8988T (cell line): ENCODE data around the gene KRTAP1-4.
"Not testable (repeated sequence)": the region's sequence is repeated elsewhere in the genome, so short reads cannot be mapped to it uniquely, and the experiment has no call there.

Source experiments
- DNase-seq: peaks from one replicate; pipeline ENCODE4 v3.0.0; 2011

KRTAP1-4 gene

DNA sequence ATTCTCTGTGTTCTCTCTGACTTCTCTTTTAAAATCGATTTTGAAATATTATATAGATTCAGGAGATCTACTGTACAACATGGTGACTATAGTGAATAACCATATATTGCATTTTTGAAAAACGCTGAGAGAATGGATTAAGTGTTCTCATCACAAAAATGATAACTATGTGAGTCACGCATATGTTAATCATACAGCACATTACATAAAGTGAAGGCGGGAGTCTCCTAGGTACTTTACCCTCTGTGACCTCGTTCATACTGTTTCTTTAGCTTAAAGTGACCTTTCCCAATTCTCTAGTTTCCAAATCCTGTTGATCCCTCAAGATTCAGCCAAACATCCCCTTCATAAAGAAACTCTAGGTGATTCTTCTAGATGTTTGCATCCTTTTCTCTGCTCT lies 27.2 kb downstream of the KRTAP1-4 start:
- no peak for DNase-seq

DNA sequence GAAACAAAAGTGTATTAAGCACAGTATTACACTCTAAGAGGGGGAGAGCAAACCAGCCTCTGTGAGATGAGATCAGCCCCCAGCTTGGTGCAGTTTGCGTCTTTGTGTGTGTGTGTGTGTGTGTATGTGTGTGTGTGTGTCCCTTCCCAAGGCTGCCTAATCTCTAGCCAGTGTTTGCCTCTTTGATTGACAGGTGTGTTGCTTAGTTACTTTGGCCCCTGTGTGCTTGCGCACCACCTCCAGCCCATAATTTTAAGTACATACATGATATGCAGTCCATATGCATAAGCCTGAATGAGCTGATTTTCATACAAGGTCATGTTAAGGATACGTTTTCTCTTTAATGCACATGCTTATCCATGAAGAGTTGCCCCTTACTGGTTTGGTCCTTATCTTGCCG lies 28.2 kb downstream of the KRTAP1-4 start:
- DNase-seq = no peak

DNA sequence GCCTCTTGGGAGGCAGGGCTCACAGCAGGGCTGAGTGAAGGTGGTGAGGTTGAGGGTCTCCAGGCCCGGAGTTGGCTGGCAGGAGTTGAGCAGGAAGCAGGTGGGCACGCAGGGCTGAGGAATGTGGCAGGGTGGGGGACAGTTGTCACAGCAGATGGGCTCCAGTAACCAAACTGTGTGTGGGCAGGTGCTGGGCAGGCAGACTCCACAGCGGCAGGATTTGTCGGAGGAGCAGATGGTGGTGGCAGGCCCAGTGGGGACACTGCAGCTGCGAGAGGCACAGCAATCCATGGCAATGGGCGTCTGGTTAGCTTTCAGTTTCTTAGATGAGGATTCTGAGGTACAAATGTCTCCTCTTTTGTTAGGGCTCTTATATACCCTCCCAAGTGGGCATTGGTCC lies 30.4 kb downstream of the KRTAP1-4 start, which contains the start of gene KRTAP3-2:
Gene KRTAP3-2 (minus strand): TSS at position 344 of the 400 bp plus-strand sequence. CDS start 53 bp downstream, at position 291.
- not testable (repeated sequence) for DNase-seq

DNA sequence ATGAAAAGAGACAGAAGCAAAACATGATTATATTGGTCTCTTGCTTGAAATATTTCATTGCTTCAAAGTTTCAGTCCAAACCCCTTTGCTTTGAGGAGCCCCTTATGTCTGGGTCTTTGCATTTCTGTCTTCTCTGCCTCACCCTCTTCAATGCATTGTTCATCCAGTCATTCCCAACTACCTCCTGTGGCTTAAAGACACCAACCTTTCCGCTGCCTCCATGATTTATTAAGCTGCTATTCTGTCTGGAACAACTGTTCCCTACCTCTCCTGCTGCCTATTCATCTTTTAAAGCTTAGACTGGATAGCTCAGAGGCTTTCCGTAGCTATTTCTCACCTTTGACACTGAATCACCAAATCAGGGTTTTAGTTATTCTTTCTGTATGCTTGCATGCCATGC lies 32.6 kb downstream of the KRTAP1-4 start:
- no peak for DNase-seq

DNA sequence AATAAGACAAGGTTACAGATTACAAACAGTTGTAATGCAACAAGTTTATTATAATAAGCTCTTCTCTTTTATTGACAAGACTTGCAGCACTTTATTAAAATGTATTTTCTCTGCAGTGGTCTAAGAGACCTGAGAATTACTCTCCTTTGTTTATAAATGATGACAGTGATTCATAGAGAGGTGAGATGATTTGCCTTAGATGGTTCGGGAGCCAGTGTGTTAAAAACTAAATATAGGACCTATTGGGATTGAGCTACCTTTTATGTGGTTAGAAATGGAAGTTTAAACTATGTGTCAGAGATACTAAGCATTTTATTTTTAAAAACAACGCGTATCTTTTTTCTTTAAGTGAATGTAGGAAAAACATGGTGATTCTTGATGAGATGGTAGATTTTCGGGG lies 33.2 kb downstream of the KRTAP1-4 start:
- DNase-seq = no peak

DNA sequence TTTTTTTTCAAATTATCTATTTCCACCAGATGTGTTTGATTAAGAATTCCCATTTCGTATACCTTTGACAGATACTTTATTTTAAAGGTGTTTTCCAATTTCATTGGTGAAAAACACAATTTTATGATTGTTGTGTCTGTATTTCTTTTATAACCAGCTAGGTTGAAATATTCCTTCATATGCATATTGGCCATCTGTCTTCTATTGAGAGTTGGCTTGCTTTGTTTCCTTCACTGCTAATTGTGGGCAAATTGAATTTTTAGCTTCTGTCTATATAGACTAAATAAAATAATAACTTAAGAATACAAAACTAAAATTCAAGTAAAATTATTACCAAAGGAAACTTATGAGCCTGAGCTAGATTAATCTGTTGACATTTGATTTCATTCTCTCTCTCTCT lies 34.9 kb downstream of the KRTAP1-4 start:
- DNase-seq = no peak

DNA sequence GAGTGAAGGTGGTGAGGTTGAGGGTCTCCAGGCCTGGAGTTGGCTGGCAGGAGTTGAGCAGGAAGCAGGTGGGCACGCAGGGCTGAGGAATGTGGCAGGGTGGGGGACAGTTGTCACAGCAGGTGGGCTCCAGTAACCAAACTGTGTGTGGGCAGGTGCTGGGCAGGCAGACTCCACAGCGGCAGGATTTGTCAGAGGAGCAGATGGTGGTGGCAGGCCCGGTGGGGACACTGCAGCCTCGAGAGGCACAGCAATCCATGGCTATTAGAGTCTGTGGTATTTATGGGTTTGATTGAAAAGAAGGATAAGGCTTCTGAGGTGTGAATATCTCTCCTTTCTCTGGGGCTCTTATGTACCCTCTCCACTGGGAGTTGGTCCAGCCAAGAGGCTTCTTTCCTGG lies 36.2 kb downstream of the KRTAP1-4 start, which contains the start of gene KRTAP3-3:
Gene KRTAP3-3 (minus strand): TSS at position 326 of the 400 bp plus-strand sequence. CDS start 67 bp downstream, at position 259.
- DNase-seq = no peak

DNA sequence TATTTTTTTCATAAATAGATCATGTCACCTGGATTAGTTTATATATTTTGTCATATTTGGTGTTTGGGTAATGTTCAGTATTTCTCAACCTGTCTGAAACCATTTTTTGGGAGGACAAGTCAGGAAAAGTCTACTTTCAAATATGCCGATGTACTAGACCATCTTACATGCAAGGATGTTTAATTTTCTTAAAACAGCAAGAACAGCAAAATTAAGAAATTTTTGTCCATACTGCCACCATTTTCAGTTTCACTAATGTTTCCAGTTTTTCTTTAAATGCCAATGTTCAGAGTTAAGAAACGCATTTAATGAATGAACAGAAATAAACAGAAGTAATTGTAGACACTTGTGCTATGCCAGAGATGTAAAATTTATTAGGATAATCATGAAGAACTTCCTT lies 36.9 kb downstream of the KRTAP1-4 start:
- DNase-seq = no peak

DNA sequence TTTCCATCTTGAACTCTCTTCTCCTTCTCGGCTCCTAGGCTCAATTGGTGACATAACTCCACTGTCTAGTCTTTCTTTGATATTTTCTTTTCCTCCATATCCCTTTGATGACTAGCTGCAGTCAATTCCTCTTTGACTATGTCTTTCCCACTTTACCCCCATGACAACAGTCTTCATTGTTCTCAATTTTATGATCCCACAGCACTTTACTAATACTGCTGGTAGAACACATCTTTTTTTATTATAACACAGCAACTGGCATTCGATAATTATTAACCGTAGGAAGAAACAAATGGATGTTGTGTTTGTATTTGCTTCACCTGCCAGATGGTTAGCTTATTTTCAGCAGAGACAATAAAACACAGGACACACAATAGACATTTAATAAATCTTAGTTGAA lies 37.3 kb downstream of the KRTAP1-4 start:
- DNase-seq = no peak

DNA sequence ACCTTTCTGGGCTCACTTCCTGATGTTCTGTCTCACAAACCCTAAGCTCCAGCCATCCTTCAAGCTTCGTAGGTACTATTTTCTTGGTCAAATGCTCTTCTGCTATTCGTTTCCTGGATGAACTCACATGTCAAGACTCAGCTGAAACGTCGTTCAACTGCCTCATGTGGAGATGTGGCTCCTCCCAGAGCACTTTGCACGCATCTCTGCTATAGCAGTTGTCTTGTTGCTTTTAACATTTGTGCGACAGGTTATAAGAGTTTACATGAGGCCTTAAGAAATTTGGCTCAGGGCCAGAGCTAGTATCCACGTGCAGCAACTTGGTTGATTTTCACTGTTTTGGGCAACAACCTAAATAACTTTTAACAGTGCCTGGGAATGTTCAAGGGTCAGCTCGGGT lies 43.1 kb downstream of the KRTAP1-4 start:
- no peak for DNase-seq

DNA sequence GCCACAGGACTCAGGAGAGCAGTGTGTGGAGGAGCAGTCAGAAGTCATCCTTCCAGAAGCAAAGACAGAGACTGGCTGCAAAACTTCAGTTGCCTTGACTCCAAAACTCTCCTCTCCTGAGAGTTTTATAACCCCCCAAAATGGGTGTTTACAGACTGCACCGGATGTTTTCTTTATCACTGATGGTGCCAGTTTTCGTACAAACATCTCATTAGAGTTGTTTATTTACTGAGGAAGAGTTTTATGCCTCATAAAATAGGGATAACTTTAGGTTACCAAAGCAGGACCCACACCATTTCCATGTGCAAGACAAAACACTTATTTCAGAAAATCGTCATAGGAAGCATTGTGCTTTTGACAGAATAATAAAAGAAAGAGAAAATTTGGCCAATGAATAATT lies 45.8 kb downstream of the KRTAP1-4 start, which contains the start of gene KRT40:
Gene KRT40 (minus strand): TSS at position 101 of the 400 bp plus-strand sequence. CDS start 53 bp downstream, at position 48.
- DNase-seq = no peak

DNA sequence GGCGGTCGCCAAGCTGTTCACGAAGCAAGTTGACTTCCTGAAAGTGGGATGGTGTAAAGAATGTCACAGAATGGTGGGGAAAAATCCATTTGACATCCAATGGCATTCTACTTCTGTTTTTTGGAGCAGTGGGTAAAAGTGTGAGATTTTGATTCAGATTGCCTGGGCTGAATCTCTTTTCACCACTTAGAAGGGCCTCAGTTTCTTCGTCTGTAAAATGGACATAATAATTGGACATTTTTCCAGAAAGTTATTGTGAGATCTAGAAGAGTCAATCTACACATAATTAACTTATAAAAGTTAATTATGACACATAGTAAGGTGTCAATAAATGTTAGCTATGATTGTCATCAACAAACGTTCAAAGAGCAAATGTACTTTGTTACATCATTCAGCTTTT lies 48.9 kb downstream of the KRTAP1-4 start:
- no peak for DNase-seq

DNA sequence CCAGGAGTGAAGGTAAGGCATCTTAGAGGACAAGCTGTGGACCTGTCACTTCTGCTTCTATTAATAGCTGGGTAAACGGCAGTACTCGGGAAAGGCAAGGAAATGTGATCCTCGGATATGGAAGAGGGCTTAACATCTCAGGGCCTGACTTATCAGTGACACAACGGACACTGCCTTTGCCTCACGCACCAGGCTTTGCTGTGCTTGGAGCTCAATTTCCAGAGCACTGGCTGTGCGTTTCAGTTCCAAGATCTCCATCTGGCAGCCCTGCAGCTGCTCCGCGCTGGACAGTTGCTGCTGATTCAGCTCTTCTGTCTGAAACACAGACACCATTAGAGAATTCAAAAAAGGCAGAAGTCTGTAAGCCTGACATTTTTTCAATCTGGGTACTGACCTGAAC lies 49.4 kb downstream of the KRTAP1-4 start:
- no peak for DNase-seq

DNA sequence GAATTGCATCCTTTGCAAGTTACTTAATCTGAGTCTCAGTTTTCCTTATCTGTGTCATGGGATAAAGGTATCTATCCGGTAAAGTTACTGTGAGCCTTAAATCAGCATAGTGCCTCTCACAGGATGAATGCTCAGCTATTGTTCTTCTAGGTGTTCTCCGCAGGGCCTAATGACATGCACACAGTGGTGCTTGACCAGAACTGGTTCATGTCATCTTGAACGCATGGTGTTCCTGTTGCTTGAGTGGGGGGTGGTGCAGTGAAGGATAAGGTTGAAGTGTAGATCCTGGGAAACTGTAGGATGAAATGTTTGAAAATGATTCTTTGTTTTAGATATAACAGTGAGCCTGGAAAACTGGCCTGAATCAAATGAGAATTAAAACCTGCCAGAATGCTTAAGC lies 49.9 kb downstream of the KRTAP1-4 start:
- no peak for DNase-seq
